ENCODE results near the gene TRANK1.

GRCh38 chr3:36964331-36964730 lies 19.5 kb upstream of the TRANK1 start:
- TF ChIP-seq, protein P1, sequence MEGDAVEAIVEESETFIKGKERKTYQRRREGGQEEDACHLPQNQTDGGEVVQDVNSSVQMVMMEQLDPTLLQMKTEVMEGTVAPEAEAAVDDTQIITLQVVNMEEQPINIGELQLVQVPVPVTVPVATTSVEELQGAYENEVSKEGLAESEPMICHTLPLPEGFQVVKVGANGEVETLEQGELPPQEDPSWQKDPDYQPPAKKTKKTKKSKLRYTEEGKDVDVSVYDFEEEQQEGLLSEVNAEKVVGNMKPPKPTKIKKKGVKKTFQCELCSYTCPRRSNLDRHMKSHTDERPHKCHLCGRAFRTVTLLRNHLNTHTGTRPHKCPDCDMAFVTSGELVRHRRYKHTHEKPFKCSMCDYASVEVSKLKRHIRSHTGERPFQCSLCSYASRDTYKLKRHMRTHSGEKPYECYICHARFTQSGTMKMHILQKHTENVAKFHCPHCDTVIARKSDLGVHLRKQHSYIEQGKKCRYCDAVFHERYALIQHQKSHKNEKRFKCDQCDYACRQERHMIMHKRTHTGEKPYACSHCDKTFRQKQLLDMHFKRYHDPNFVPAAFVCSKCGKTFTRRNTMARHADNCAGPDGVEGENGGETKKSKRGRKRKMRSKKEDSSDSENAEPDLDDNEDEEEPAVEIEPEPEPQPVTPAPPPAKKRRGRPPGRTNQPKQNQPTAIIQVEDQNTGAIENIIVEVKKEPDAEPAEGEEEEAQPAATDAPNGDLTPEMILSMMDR (conservative IDR thresholded peaks at IDR 0.05; ENCODE audit: low read depth, low read length), result no peak
- no peak for TF ChIP-seq CHD1 (IDR thresholded peaks at IDR 0.05; ENCODE audit: low read depth, low read length)
- TF ChIP-seq MXI1 (IDR thresholded peaks at IDR 0.05; ENCODE audit: borderline replicate concordance, low read depth, low read length), result no peak
- TF ChIP-seq RFX5 (IDR thresholded peaks at IDR 0.05; ENCODE audit: low read depth, low read length), result no peak
- TF ChIP-seq FOS (IDR thresholded peaks at IDR 0.05; ENCODE audit: low read depth, low read length), result no peak
- no peak for TF ChIP-seq RCOR1 (IDR thresholded peaks at IDR 0.05; ENCODE audit: insufficient replicate concordance, low read length)
- no peak for TF ChIP-seq USF2 (IDR thresholded peaks at IDR 0.05; ENCODE audit: low read depth, low read length)
- TF ChIP-seq POLR2A (IDR thresholded peaks at IDR 0.05; ENCODE audit: low read depth, low read length), result no peak
- TF ChIP-seq MAFK (IDR thresholded peaks at IDR 0.05; ENCODE audit: low read depth, low read length), result no peak
- TF ChIP-seq, protein P2, sequence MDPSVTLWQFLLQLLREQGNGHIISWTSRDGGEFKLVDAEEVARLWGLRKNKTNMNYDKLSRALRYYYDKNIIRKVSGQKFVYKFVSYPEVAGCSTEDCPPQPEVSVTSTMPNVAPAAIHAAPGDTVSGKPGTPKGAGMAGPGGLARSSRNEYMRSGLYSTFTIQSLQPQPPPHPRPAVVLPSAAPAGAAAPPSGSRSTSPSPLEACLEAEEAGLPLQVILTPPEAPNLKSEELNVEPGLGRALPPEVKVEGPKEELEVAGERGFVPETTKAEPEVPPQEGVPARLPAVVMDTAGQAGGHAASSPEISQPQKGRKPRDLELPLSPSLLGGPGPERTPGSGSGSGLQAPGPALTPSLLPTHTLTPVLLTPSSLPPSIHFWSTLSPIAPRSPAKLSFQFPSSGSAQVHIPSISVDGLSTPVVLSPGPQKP (IDR thresholded peaks at IDR 0.05; ENCODE audit: borderline replicate concordance, low read depth, low read length), result no peak
- TF ChIP-seq RAD21 (IDR thresholded peaks at IDR 0.05; ENCODE audit: low read length), result no peak
- TF ChIP-seq CEBPB (IDR thresholded peaks at IDR 0.05; ENCODE audit: low read depth, low read length), result no peak
- TF ChIP-seq BHLHE40 (IDR thresholded peaks at IDR 0.05; ENCODE audit: low read depth, low read length), result no peak

Data from IMR-90 (cell line).